Neural cell (in vitro differentiated cells): ENCODE measurements around the gene DCUN1D3. TPM values are rescaled to one million over a fixed set of nuclear protein-coding genes. Genes with fewer than 3 reads are reported as not detected.

ENCODE experiments used
- H2AFZ ChIP-seq: fragments of 200-600, 300-800 bp; sonication (generic), shearing (Covaris generic); 2 replicates; pipeline ENCODE4 v1.6.0; 2014; ENCODE audit warnings: low read depth, mild to moderate bottlenecking, antibody characterized with exemption, low read length, moderate library complexity
- H3F3A ChIP-seq: fragments of 200-600 bp; shearing (Covaris generic); 2 replicates; pipeline ENCODE4 v1.6.1; 2016; ENCODE audit warnings: mild to moderate bottlenecking, moderate library complexity, mixed read lengths, antibody characterized with exemption, low read length; ENCODE audit not compliant: insufficient read depth, poor library complexity, severe bottlenecking
- H3K27ac ChIP-seq: fragments of 200-600, 300-800 bp; sonication (generic), shearing (Covaris generic); 2 replicates; pipeline ENCODE4 v1.5.1; 2014; ENCODE audit warnings: mild to moderate bottlenecking, low read length, moderate library complexity
- H3K27me3 ChIP-seq: fragments of 300-800, 200-600 bp; sonication (generic), shearing (Covaris generic); 2 replicates; pipeline ENCODE4 v1.6.0; 2014; ENCODE audit warnings: mild to moderate bottlenecking, low read depth, low read length, moderate library complexity; ENCODE audit not compliant: insufficient read depth
- H3K36me3 ChIP-seq: fragments of 300-800, 200-600 bp; sonication (generic), shearing (Covaris generic); 2 replicates; pipeline ENCODE4 v1.5.1; 2014; ENCODE audit warnings: mild to moderate bottlenecking, antibody characterized with exemption, low read length, moderate library complexity; ENCODE audit not compliant: insufficient read depth
- H3K4me2 ChIP-seq: fragments of 300-800, 200-600 bp; sonication (generic), shearing (Covaris generic); 2 replicates; pipeline ENCODE4 v1.6.0; 2014; ENCODE audit warnings: mild to moderate bottlenecking, low read length
- H3K4me3 ChIP-seq: fragments of 300-800, 200-600 bp; sonication (generic), shearing (Covaris generic); 2 replicates; pipeline ENCODE4 v1.5.1; 2014; ENCODE audit warnings: mild to moderate bottlenecking, low read length, moderate library complexity
- H3K79me2 ChIP-seq: fragments of 200-600 bp; shearing (Covaris generic); replicated peaks from 2 replicates; pipeline ENCODE4 v1.6.0; 2014; ENCODE audit warnings: mild to moderate bottlenecking, low read length, moderate library complexity; ENCODE audit not compliant: insufficient read depth
- H3K9ac ChIP-seq: fragments of 300-800, 200-600 bp; sonication (generic), shearing (Covaris generic); 2 replicates; pipeline ENCODE4 v1.6.1; 2016; ENCODE audit warnings: mild to moderate bottlenecking, low read length, mixed read lengths
- H3K9me2 ChIP-seq: fragments of 200-600 bp; shearing (Covaris generic); 2 replicates; pipeline ENCODE4 v1.6.1; 2016; ENCODE audit warnings: mild to moderate bottlenecking, low read length, mixed read lengths; ENCODE audit not compliant: insufficient read depth
- H3K9me3 ChIP-seq: fragments of 200-600, 300-800 bp; sonication (generic), shearing (Covaris generic); 2 replicates; pipeline ENCODE4 v1.6.1; 2016; ENCODE audit warnings: mild to moderate bottlenecking, mixed run types, low read length, moderate library complexity, mixed read lengths
- H4K20me1 ChIP-seq: fragments of 200-600 bp; shearing (Covaris generic); 2 replicates; pipeline ENCODE4 v1.6.1; 2016; ENCODE audit warnings: mild to moderate bottlenecking, mixed run types; ENCODE audit not compliant: insufficient read depth
- CTCF ChIP-seq: fragments of 450-650 bp; IDR thresholded peaks from 2 replicates; pipeline ENCODE4 v1.5.1; 2014; ENCODE audit warnings: antibody characterized with exemption, mild to moderate bottlenecking, moderate library complexity; ENCODE audit not compliant: poor library complexity, severe bottlenecking
- EP300 ChIP-seq: fragments of 450-650 bp; conservative IDR thresholded peaks from 2 replicates; pipeline ENCODE4 v1.6.1; 2014; ENCODE audit warnings: antibody characterized with exemption, mild to moderate bottlenecking, moderate library complexity; ENCODE audit not compliant: poor library complexity, severe bottlenecking
- EZH2 ChIP-seq: fragments of 200-600, 300-800 bp; shearing (Covaris generic), sonication (generic); IDR thresholded peaks from 2 replicates; pipeline ENCODE4 v1.6.1; 2014; ENCODE audit warnings: antibody characterized with exemption, low read length, borderline replicate concordance, mild to moderate bottlenecking; ENCODE audit not compliant: insufficient read depth, poor library complexity, severe bottlenecking
- MXI1 ChIP-seq: fragments of 450-650 bp; conservative IDR thresholded peaks from 2 replicates; pipeline ENCODE4 v1.6.1; 2014; ENCODE audit warnings: antibody characterized with exemption, mild to moderate bottlenecking; ENCODE audit not compliant: poor library complexity, severe bottlenecking
- POLR2AphosphoS5 ChIP-seq: IDR thresholded peaks from 2 replicates; pipeline ENCODE4 v1.6.1; 2012
- RAD21 ChIP-seq: fragments of 450-650 bp; conservative IDR thresholded peaks from 2 replicates; pipeline ENCODE4 v1.6.1; 2014; ENCODE audit warnings: antibody characterized with exemption, mild to moderate bottlenecking, moderate library complexity
- REST ChIP-seq: IDR thresholded peaks from 2 replicates; pipeline ENCODE4 v1.6.1; 2012; ENCODE audit warnings: borderline replicate concordance
- SMC3 ChIP-seq: fragments of 450-650 bp; conservative IDR thresholded peaks from 2 replicates; pipeline ENCODE4 v1.6.1; 2014; ENCODE audit warnings: antibody characterized with exemption, mild to moderate bottlenecking, moderate library complexity; ENCODE audit not compliant: poor library complexity
- TAF1 ChIP-seq: IDR thresholded peaks from 2 replicates; pipeline ENCODE4 v1.6.1; 2012; ENCODE audit warnings: low read depth
- polyA plus RNA-seq: library from polyadenylated mRNA; depleted of rRNA; stranded (reverse); fragments of >200 nt; gene quantifications from 2 replicates; pipeline ENCODE4 v1.2.3, GENCODE V29; 2014

Gene DCUN1D3
- polyA plus RNA-seq, 1 donor from 2014 or later = 9.2 TPM

GRCh38 chr16:20822521-20823325 is 77.4 kb downstream of the DCUN1D3 start:
- no peaks in the 10 kb centered on the region for H4K20me1 ChIP-seq
- H3K4me3 ChIP-seq = no peak overlapping the region
- H3K27ac ChIP-seq = no peak overlapping the region
- no peak overlapping the region for H3K4me2 ChIP-seq
- no peak overlapping the region for H3K9ac ChIP-seq
- H2AFZ ChIP-seq = no peak overlapping the region
- TF ChIP-seq EP300 (no peak), POLR2AphosphoS5 (no peak), RAD21 (no peak), TAF1 (no peak), EZH2 (no peak), SMC3 (no peak), CTCF (no peak), REST (no peak), MXI1 (no peak)
- no peaks in the 10 kb centered on the region for H3K9me3 ChIP-seq
- no peaks in the 10 kb centered on the region for H3K79me2 ChIP-seq
- H3F3A ChIP-seq = no peaks in the 10 kb centered on the region
- H3K36me3 ChIP-seq = no peaks in the 10 kb centered on the region
- H3K27me3 ChIP-seq = no peaks in the 10 kb centered on the region
- H3K9me2 ChIP-seq = no peaks in the 10 kb centered on the region

GRCh38 chr16:20821682-20822081 is 78.5 kb downstream of the DCUN1D3 start:
- Histone ChIP-seq H2AFZ (no peak overlapping the region), H3K4me3 (no peak overlapping the region), H3K27me3 (no peaks in the 10 kb centered on the region), H3K27ac (no peak overlapping the region), H3K9me3 (no peaks in the 10 kb centered on the region), H3K9ac (no peak overlapping the region), H3K9me2 (no peaks in the 10 kb centered on the region), H3K79me2 (no peaks in the 10 kb centered on the region), H3K4me2 (no peak overlapping the region), H3K36me3 (no peaks in the 10 kb centered on the region), H3F3A (no peaks in the 10 kb centered on the region), H4K20me1 (no peaks in the 10 kb centered on the region)
- TF ChIP-seq REST = no peak
- TF ChIP-seq CTCF = no peak
- no peak for TF ChIP-seq RAD21
- TF ChIP-seq POLR2AphosphoS5 = no peak
- TF ChIP-seq EP300 = no peak
- TF ChIP-seq TAF1 = no peak
- TF ChIP-seq MXI1 = no peak
- TF ChIP-seq EZH2 = no peak
- TF ChIP-seq SMC3 = no peak
